ENCODE results near the gene CARM1. TPM values are rescaled to one million over a fixed set of nuclear protein-coding genes. Genes with fewer than 3 reads are reported as not detected.

The CARM1 gene
- total and polyA plus RNA-seq, 2 of the 13 experiments (the other 11 are each of a cell fraction or from before 2014, with no cell fraction given) = 27.6 to 55.8 TPM

GRCh38 chr19:10945264-10945663, 73.9 kb downstream of the CARM1 start:
- FAIRE-seq = no peak
- H3K4me2 ChIP-seq (ENCODE audit: low read depth, low read length) = no peak overlapping the region
- H3K4me1 ChIP-seq (ENCODE audit: insufficient read depth, low read length) = peaks cover 44% of the 10 kb centered on the region
- in situ Hi-C loops (cut with HindIII; ENCODE audit: extremely low pct_ligation_motif_present, low pct_unique_long_range_greater_than_20kb) (no loop called here), intact Hi-C loops (cut with micrococcal nuclease; ENCODE audit: unreplicated experiment) (no loop called here)
- no peak overlapping the region for H3K27ac ChIP-seq (ENCODE audit: extremely low read length, insufficient read depth, low read length)
- no peak for ATAC-seq
- WGBS (ENCODE audit: low lambda C conversion rate) = 95% methylated on average over 4 of the region's 4 CpGs
- ChIA-PET CTCF (ENCODE audit: low intra/inter-chr PET ratio, low total read pairs) (no interaction called here), POLR2A (interaction anchor here (0.7 to 1.2 kb wide), 2 partner anchors 9 to 329 kb away, joined by 3 to 5 read pairs; no protein-coding TSS in a partner anchor)
- TF ChIP-seq FOXJ3 (CRISPR knock-in tag; IDR thresholded peaks at IDR 0.05; ENCODE audit: borderline replicate concordance) = no peak
- no peak for TF ChIP-seq THYN1 (CRISPR knock-in tag; IDR thresholded peaks at IDR 0.05; ENCODE audit: borderline replicate concordance, low read depth)
- no peak for TF ChIP-seq ZNF703 (CRISPR knock-in tag; IDR thresholded peaks at IDR 0.05; ENCODE audit: borderline replicate concordance)
- no peak for TF ChIP-seq HNF1B (CRISPR knock-in tag; IDR thresholded peaks at IDR 0.05)
- no peak for TF ChIP-seq ZNF234 (CRISPR knock-in tag; conservative IDR thresholded peaks at IDR 0.05)
- no peak for TF ChIP-seq PHF20 (CRISPR knock-in tag; IDR thresholded peaks at IDR 0.05)
- no peak for TF ChIP-seq ZNF761 (CRISPR knock-in tag; conservative IDR thresholded peaks at IDR 0.05)
- TF ChIP-seq ZNF446 (CRISPR knock-in tag; IDR thresholded peaks at IDR 0.05) = no peak
- TF ChIP-seq ZBTB3 (CRISPR knock-in tag; IDR thresholded peaks at IDR 0.05; ENCODE audit: borderline replicate concordance, low read depth) = no peak
- no peak for TF ChIP-seq ZFAT (CRISPR knock-in tag; conservative IDR thresholded peaks at IDR 0.05)
- no peak for TF ChIP-seq SMARCE1 (IDR thresholded peaks at IDR 0.05; ENCODE audit: borderline replicate concordance)
- no peak overlapping the region for H2AFZ ChIP-seq (ENCODE audit: low read length)
- no peaks in the 10 kb centered on the region for H3K36me3 ChIP-seq (replicated peaks in 1 of 2; ENCODE audit: control insufficient read depth in 1 of 2, insufficient read depth in 2 of 2, low read length in 2 of 2)
- H3K4me3 ChIP-seq (replicated peaks in 1 of 3; ENCODE audit: insufficient read depth in 1 of 3, low read depth in 2 of 3, low read length in 3 of 3) = no peak overlapping the region
- H3K79me2 ChIP-seq (ENCODE audit: insufficient read depth, low read length) = no peaks in the 10 kb centered on the region
- no peaks in the 10 kb centered on the region for H3K27me3 ChIP-seq (ENCODE audit: control insufficient read depth in 1 of 2, insufficient read depth in 2 of 2, low read length in 2 of 2)
- H4K20me1 ChIP-seq (ENCODE audit: insufficient read depth, low read length) = no peaks in the 10 kb centered on the region
- H3K9me3 ChIP-seq (ENCODE audit: low read length) = no peaks in the 10 kb centered on the region
- no peak overlapping the region for H3K9ac ChIP-seq (ENCODE audit: insufficient read depth, low read depth, low read length)
- no peak for DNase-seq (ENCODE audit: low spot score)
- BruUV-seq (replicated peaks) = no TSS peak
